AG04449 (cell line): ENCODE results near the gene SH3BGRL.
"Not testable (repeated sequence)": the region's sequence is repeated elsewhere in the genome, so short reads cannot be mapped to it uniquely, and the experiment has no call there.

Experiments
- CTCF ChIA-PET: fragments of 350-600 bp; formaldehyde crosslinking; extraction: SDS; loops from one replicate; lab custom pipeline; 2021; ENCODE audit warnings: antibody characterized with exemption; lab: Yijun Ruan, JAX
- POLR2A ChIA-PET: fragments of 400-600, 350-600 bp; formaldehyde crosslinking; extraction: SDS; loops from one replicate; lab custom pipeline; 2020; ENCODE audit warnings: antibody characterized with exemption, inconsistent platforms; lab: Yijun Ruan, JAX
- DNase-seq: peaks from one replicate; pipeline ENCODE4 v3.0.0-alpha.2; 2010; ENCODE audit warnings: low read depth, low spot score
- H3K4me3 ChIP-seq: 2 replicates; pipeline ENCODE4 v1.5.1; 2011; ENCODE audit warnings: low read depth, mild to moderate bottlenecking, control low read depth, low read length
- CTCF ChIP-seq: IDR thresholded peaks from one replicate; pipeline ENCODE4 v1.5.1; 2011; ENCODE audit warnings: mild to moderate bottlenecking, moderate library complexity, low read length, control low read depth, inconsistent platforms; ENCODE audit not compliant: insufficient read depth; ENCODE audit errors: missing control alignments

The SH3BGRL gene

GRCh38 chrX:81316163-81316562 lies 114.3 kb downstream of the SH3BGRL start:
- no peak for TF ChIP-seq CTCF
- CTCF ChIA-PET = no interaction called here
- POLR2A ChIA-PET = no interaction called here
- no peak overlapping the region for H3K4me3 ChIP-seq
- DNase-seq = no peak

- CTCF ChIA-PET = not testable (repeated sequence)
Measured at GRCh38 chrX:81331653-81332052, 129.8 kb downstream of the SH3BGRL start.

GRCh38 chrX:81336455-81337152 lies 134.7 kb downstream of the SH3BGRL start:
- POLR2A ChIA-PET = no interaction called here
- CTCF ChIA-PET = no interaction called here
- no peak overlapping the region for H3K4me3 ChIP-seq
- DNase-seq = no peak
- no peak for TF ChIP-seq CTCF

More at GRCh38 chrX:81331653-81332052, 129.8 kb downstream of the SH3BGRL start:
- H3K4me3 ChIP-seq, POLR2A ChIA-PET, DNase-seq: not testable (repeated sequence)

GRCh38 chrX:81337805-81338204 lies 135.9 kb downstream of the SH3BGRL start:
- TF ChIP-seq CTCF = no peak
- DNase-seq = no peak
- no peak overlapping the region for H3K4me3 ChIP-seq
- POLR2A ChIA-PET = no interaction called here
- CTCF ChIA-PET = no interaction called here

GRCh38 chrX:81338924-81339323 lies 137.0 kb downstream of the SH3BGRL start:
- H3K4me3 ChIP-seq = no peak overlapping the region
- no peak for DNase-seq
- TF ChIP-seq CTCF = no peak
- ChIA-PET CTCF (no interaction called here), POLR2A (no interaction called here)

- POLR2A ChIA-PET, H3K4me3 ChIP-seq, DNase-seq, CTCF ChIA-PET: not testable (repeated sequence)
Measured at GRCh38 chrX:81345296-81345695, 143.4 kb downstream of the SH3BGRL start.
